ENCODE data around the gene TRMT44. TPM values are rescaled to one million over a fixed set of nuclear protein-coding genes. Genes with fewer than 3 reads are reported as not detected.

Gene TRMT44
- total RNA-seq, 1 experiment from 2014 or later = 23.4 TPM

DNA sequence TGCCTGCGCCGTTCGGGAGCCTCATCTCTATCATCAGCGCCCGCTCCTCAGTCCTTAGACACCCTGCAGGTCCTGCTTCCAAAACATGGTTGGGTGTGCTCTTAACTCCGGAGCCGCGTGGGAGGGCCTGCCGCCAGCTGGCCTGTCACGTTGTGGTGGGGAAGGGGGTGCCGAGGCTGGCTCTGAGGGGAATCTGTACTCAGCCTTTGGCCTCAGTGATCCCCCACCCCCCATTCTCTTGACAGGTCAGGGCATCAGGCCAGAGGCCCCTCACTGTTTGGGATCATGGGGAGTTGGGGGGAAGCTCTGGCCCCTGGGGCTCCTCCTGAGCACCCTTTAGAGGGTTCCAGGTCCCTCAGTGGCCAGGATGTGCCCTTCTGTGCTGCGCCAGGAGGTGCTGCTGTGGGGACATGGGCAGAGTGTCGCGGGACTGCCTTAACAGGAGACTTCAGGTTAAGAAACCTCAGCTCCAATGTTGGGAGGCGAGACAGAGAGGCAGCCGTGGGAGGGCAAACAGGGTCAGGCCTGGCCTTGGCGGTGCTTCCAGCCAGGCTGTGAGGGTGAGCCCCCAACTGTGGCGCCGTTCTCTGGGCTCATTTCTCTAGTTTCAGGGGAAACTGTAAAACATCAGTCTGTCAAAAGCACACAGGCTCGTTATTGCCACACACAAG lies 33.5 kb downstream of the TRMT44 start:
- H3K9me3 ChIP-seq = no peaks in the 10 kb centered on the region
- H3K27ac Mint-ChIP-seq (ENCODE audit: unreplicated experiment) = peak overlapping the region; percentile 55
- H3K9me3 Mint-ChIP-seq (ENCODE audit: unreplicated experiment) = no peaks in the 10 kb centered on the region
- H3K4me3 ChIP-seq (ENCODE audit: low read depth, low read length) = no peak overlapping the region
- H3K36me3 ChIP-seq (ENCODE audit: control insufficient read depth, insufficient read depth, low read length) = no peaks in the 10 kb centered on the region
- ChIA-PET CTCF (interaction anchor here (0.9 kb wide), 1 partner anchor 112 kb away, joined by 4 read pairs; no protein-coding TSS in a partner anchor), POLR2A (no interaction called here)
- H3K4me1 ChIP-seq = peaks cover 14% of the 10 kb centered on the region
- DNase-seq = no peak
- H3K27me3 Mint-ChIP-seq (ENCODE audit: insufficient read depth, unreplicated experiment) = no peaks in the 10 kb centered on the region
- intact Hi-C loops (cut with micrococcal nuclease; ENCODE audit: unreplicated experiment) = no loop called here
- TF ChIP-seq, protein P1, sequence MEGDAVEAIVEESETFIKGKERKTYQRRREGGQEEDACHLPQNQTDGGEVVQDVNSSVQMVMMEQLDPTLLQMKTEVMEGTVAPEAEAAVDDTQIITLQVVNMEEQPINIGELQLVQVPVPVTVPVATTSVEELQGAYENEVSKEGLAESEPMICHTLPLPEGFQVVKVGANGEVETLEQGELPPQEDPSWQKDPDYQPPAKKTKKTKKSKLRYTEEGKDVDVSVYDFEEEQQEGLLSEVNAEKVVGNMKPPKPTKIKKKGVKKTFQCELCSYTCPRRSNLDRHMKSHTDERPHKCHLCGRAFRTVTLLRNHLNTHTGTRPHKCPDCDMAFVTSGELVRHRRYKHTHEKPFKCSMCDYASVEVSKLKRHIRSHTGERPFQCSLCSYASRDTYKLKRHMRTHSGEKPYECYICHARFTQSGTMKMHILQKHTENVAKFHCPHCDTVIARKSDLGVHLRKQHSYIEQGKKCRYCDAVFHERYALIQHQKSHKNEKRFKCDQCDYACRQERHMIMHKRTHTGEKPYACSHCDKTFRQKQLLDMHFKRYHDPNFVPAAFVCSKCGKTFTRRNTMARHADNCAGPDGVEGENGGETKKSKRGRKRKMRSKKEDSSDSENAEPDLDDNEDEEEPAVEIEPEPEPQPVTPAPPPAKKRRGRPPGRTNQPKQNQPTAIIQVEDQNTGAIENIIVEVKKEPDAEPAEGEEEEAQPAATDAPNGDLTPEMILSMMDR (IDR thresholded peaks at IDR 0.05; ENCODE audit: insufficient read depth in 1 of 2, low read depth in 1 of 2, low read length in 1 of 2, severe bottlenecking in 1 of 2, unreplicated experiment in 1 of 2) = no peak
- no peaks in the 10 kb centered on the region for H3K27me3 ChIP-seq (replicated peaks; ENCODE audit: control insufficient read depth, insufficient read depth, low read length)
- H3K36me3 Mint-ChIP-seq (ENCODE audit: insufficient read depth, unreplicated experiment) = peaks cover 36% of the 10 kb centered on the region
- no TSS peak for BruUV-seq (replicated peaks)
- no peak overlapping the region for H3K4me3 Mint-ChIP-seq (ENCODE audit: unreplicated experiment)
- H3K4me1 Mint-ChIP-seq (ENCODE audit: low read depth, unreplicated experiment) = peaks cover 7% of the 10 kb centered on the region

DNA sequence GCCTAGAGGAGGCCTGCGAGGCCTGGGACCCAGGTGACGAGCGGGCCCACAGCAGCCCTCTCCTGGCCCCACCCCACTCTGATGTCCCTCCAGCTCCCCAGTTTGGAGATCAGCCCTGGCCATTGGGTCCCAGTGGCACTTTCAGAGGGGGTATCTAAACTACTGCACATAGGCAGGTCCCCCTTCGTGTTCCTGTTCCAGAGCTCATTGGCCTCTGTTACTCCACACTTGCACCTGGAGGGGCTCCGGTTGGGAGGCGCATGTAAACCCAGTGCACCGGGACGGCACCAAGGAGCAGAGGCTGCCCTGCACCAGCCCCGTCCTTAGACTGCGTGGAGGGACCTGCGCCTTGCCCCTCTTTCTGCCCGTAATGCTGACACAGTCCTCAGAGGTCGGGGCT lies 34.3 kb downstream of the TRMT44 start:
- H3K36me3 ChIP-seq (ENCODE audit: control insufficient read depth, insufficient read depth, low read length) = no peaks in the 10 kb centered on the region
- H3K9me3 ChIP-seq = no peaks in the 10 kb centered on the region
- H3K4me1 Mint-ChIP-seq (ENCODE audit: low read depth, unreplicated experiment) = peaks cover 7% of the 10 kb centered on the region
- peaks cover 34% of the 10 kb centered on the region for H3K36me3 Mint-ChIP-seq (ENCODE audit: insufficient read depth, unreplicated experiment)
- no peaks in the 10 kb centered on the region for H3K27me3 Mint-ChIP-seq (ENCODE audit: insufficient read depth, unreplicated experiment)
- BruUV-seq (replicated peaks) = no TSS peak
- ChIA-PET CTCF (no interaction called here), POLR2A (no interaction called here)
- H3K4me3 Mint-ChIP-seq (ENCODE audit: unreplicated experiment) = no peak overlapping the region
- H3K27me3 ChIP-seq (replicated peaks; ENCODE audit: control insufficient read depth, insufficient read depth, low read length) = no peaks in the 10 kb centered on the region
- H3K27ac Mint-ChIP-seq (ENCODE audit: unreplicated experiment) = no peak overlapping the region
- intact Hi-C loops (cut with micrococcal nuclease; ENCODE audit: unreplicated experiment) = no loop called here
- H3K4me3 ChIP-seq (ENCODE audit: low read depth, low read length) = no peak overlapping the region
- H3K9me3 Mint-ChIP-seq (ENCODE audit: unreplicated experiment) = no peaks in the 10 kb centered on the region
- H3K4me1 ChIP-seq = peaks cover 14% of the 10 kb centered on the region
- DNase-seq = no peak
- TF ChIP-seq, protein P1 (IDR thresholded peaks at IDR 0.05; ENCODE audit: insufficient read depth in 1 of 2, low read depth in 1 of 2, low read length in 1 of 2, severe bottlenecking in 1 of 2, unreplicated experiment in 1 of 2) = no peak

DNA sequence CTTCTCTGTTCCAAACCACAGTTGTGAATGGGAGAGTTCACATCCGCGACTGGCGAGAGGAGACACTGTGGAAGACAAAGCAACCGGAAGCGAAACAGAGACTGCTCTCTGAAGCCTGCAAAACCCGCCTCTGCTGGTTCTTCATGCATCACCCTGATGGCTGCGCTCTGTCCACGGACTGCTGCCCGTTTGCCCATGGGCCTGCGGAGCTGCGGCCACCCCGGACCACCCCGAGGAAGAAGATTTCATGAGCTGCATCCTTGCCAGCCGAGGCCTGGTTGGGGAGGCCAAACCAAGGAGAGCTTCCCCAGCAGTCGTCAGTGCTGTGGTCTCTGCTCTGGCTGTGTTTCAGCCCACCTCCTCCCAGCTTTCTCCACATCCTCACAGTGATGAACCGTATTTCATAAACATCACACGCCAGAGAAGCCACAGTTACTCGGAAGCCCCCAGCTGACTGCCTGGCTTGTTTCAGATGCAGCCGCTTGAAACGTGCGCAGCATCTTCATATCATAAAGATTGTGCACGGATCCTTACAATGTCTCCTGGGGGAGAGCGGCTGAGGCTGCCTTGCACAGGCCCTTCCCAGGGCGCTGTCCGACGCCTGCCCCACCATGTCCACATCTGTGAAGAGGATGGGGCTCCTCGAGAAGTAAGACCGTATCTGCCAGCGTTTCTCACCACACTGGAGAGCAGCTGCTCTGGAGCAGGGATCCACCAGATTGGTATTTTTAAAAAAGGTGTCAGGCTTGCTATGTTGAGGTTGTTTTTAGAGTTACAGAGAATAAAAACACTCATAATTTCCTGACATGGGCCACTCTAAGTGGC lies 35.4 kb downstream of the TRMT44 start:
- no peaks in the 10 kb centered on the region for H3K9me3 ChIP-seq
- no peak for DNase-seq
- Mint-ChIP-seq H3K9me3 (ENCODE audit: unreplicated experiment) (no peaks in the 10 kb centered on the region), H3K4me3 (ENCODE audit: unreplicated experiment) (no peak overlapping the region), H3K4me1 (ENCODE audit: low read depth, unreplicated experiment) (peaks cover 7% of the 10 kb centered on the region), H3K36me3 (ENCODE audit: insufficient read depth, unreplicated experiment) (peaks cover 34% of the 10 kb centered on the region), H3K27me3 (ENCODE audit: insufficient read depth, unreplicated experiment) (no peaks in the 10 kb centered on the region), H3K27ac (ENCODE audit: unreplicated experiment) (no peak overlapping the region)
- ChIA-PET POLR2A (no interaction called here), CTCF (interaction anchor here (0.6 kb wide), 2 partner anchors 42 to 1532 kb away, joined by 3 read pairs; no protein-coding TSS in a partner anchor)
- no TSS peak for BruUV-seq (replicated peaks)
- intact Hi-C loops (cut with micrococcal nuclease; ENCODE audit: unreplicated experiment) = no loop called here
- H3K27me3 ChIP-seq (replicated peaks; ENCODE audit: control insufficient read depth, insufficient read depth, low read length) = no peaks in the 10 kb centered on the region
- peaks cover 14% of the 10 kb centered on the region for H3K4me1 ChIP-seq
- H3K4me3 ChIP-seq (ENCODE audit: low read depth, low read length) = no peak overlapping the region
- TF ChIP-seq, protein P1 (IDR thresholded peaks at IDR 0.05; ENCODE audit: insufficient read depth in 1 of 2, low read depth in 1 of 2, low read length in 1 of 2, severe bottlenecking in 1 of 2, unreplicated experiment in 1 of 2) = no peak
- no peaks in the 10 kb centered on the region for H3K36me3 ChIP-seq (ENCODE audit: control insufficient read depth, insufficient read depth, low read length)
